Skin of body (tissue), 2 donors: ENCODE results near the gene BSND. TPM values are rescaled to one million over a fixed set of nuclear protein-coding genes. Genes with fewer than 3 reads are reported as not detected.

Source experiments
- DNase-seq: peaks from one replicate; lab custom pipeline; 2025; lab: John Stamatoyannopoulos, UW
- total RNA-seq: library from RNA; depleted of rRNA; stranded (reverse); fragments of >200 nt; gene quantifications from one replicate; pipeline ENCODE4 v1.2.3, GENCODE V29; 2014

Gene BSND
- total RNA-seq, 1 donor from 2014 or later = not detected

- no peak for DNase-seq
Observed at GRCh38 chr1:55060133-55060999, 61.6 kb downstream of the BSND start.

GRCh38 chr1:55061000-55061705 lies 62.4 kb downstream of the BSND start:
- DNase-seq = no peak

Other genes starting within 250 kb of the BSND start
- gene PARS2, start 234.4 kb upstream of the BSND start, total RNA-seq = 2.5 TPM
- gene TTC22, start 197.6 kb upstream of the BSND start, total RNA-seq = 3.6 TPM
- 98.4 TPM for gene DHCR24, start 111.7 kb upstream of the BSND start, total RNA-seq
- gene TMEM61, start 18.3 kb upstream of the BSND start, total RNA-seq = 0.30 TPM
- gene PCSK9, start 40.6 kb downstream of the BSND start, total RNA-seq = 11.1 TPM
- 58.6 TPM for gene USP24, start 216.4 kb downstream of the BSND start, total RNA-seq